ENCODE results near the gene HARS1.

- no peak for TF ChIP-seq CTCF (IDR thresholded peaks at IDR 0.05; ENCODE audit: poor library complexity)
- no peak for TF ChIP-seq EZH2 (IDR thresholded peaks at IDR 0.05; ENCODE audit: borderline replicate concordance)
These were observed 5.8 kb upstream of the HARS1 start for GRCh38 chr5:140696891-140697492.
